CD14-positive monocyte (primary cell): ENCODE measurements around the gene CACNA1D. TPM values are rescaled to one million over a fixed set of nuclear protein-coding genes. Genes with fewer than 3 reads are reported as not detected.

ENCODE experiments used
- DNase-seq, 3 donors: peaks; one replicate each; pipeline ENCODE4 v3.0.0-alpha.2; 2011 to 2022
- H2AFZ ChIP-seq: 2 replicates; pipeline ENCODE4 v1.6.0; 2012; ENCODE audit warnings: mild to moderate bottlenecking, low read depth, low read length, inconsistent platforms; ENCODE audit not compliant: insufficient read depth, poor library complexity, severe bottlenecking
- H3K27ac ChIP-seq, 2 donors: 1 replicate in 1 of 2; 2 replicates in 1 of 2; pipeline ENCODE4 v1.5.1; 2012 to 2013; ENCODE audit warnings: low read length in 2 of 2, control low read depth in 1 of 2, inconsistent platforms in 1 of 2, low read depth in 1 of 2, mild to moderate bottlenecking in 1 of 2
- H3K27me3 ChIP-seq, 2 donors: one replicate each; pipeline versions ENCODE4 v1.6.0 to v1.6.1; 2011 to 2013; ENCODE audit warnings: low read length in 2 of 2; ENCODE audit not compliant: control insufficient read depth in 2 of 2, insufficient read depth in 2 of 2
- H3K36me3 ChIP-seq, 2 donors: replicated peaks in 1 of 2; 1 replicate in 1 of 2; 2 replicates in 1 of 2; pipeline versions ENCODE4 v1.5.1 to v1.6.1; 2012 to 2013; ENCODE audit warnings: low read length in 2 of 2, control low read depth in 1 of 2, inconsistent platforms in 1 of 2, mild to moderate bottlenecking in 1 of 2; ENCODE audit not compliant: insufficient read depth in 2 of 2, control insufficient read depth in 1 of 2
- H3K4me1 ChIP-seq, 2 donors: 1 replicate in 1 of 2; 2 replicates in 1 of 2; pipeline versions ENCODE4 v1.5.1 to v1.6.1; 2012 to 2013; ENCODE audit warnings: low read length in 2 of 2, control low read depth in 1 of 2, inconsistent platforms in 1 of 2, mild to moderate bottlenecking in 1 of 2, moderate library complexity in 1 of 2; ENCODE audit not compliant: insufficient read depth in 2 of 2, control insufficient read depth in 1 of 2
- H3K4me2 ChIP-seq: replicated peaks from 2 replicates; pipeline ENCODE3; 2012; ENCODE audit warnings: low read length, moderate library complexity, mild to moderate bottlenecking; ENCODE audit not compliant: poor library complexity, severe bottlenecking; ENCODE audit errors: extremely low read depth
- H3K4me3 ChIP-seq, 3 experiments: fragments of 200-600 bp in 1 of 3; sonication (generic) in 1 of 3; replicated peaks in 1 of 3; 1 replicate in 2 of 3; 2 replicates in 1 of 3; pipeline ENCODE4 v1.5.1; 2011 to 2013; ENCODE audit warnings: low read length in 3 of 3, mild to moderate bottlenecking in 3 of 3, control low read depth in 2 of 3, low read depth in 2 of 3, inconsistent platforms in 1 of 3, moderate library complexity in 1 of 3
- H3K79me2 ChIP-seq: 2 replicates; pipeline ENCODE4 v1.6.0; 2012; ENCODE audit warnings: mild to moderate bottlenecking, control low read depth, inconsistent platforms, low read length, moderate library complexity; ENCODE audit not compliant: insufficient read depth
- H3K9ac ChIP-seq: 2 replicates; pipeline ENCODE4 v1.6.0; 2017; ENCODE audit warnings: low read length, mild to moderate bottlenecking; ENCODE audit not compliant: insufficient read depth, poor library complexity, severe bottlenecking
- H3K9me3 ChIP-seq, 2 donors: replicated peaks in 1 of 2; 1 replicate in 1 of 2; 2 replicates in 1 of 2; pipeline versions ENCODE4 v1.5.1 to v1.6.1; 2012 to 2013; ENCODE audit warnings: low read length in 2 of 2, control low read depth in 1 of 2; ENCODE audit not compliant: control insufficient read depth in 1 of 2, insufficient read depth in 1 of 2
- H4K20me1 ChIP-seq: 2 replicates; pipeline ENCODE4 v1.6.0; 2012; ENCODE audit warnings: mild to moderate bottlenecking, low read length, control low read depth, moderate library complexity; ENCODE audit not compliant: insufficient read depth
- H3K27ac Mint-ChIP-seq, 7 donors: one replicate each; pipeline ENCODE4 v1.8.0; 2020; ENCODE audit warnings: mild to moderate bottlenecking in 7 of 7, mixed read lengths in 7 of 7, moderate library complexity in 6 of 7, inconsistent platforms in 2 of 7
- H3K27me3 Mint-ChIP-seq, 3 donors: one replicate each; pipeline ENCODE4 v1.8.0; 2021 to 2022; ENCODE audit warnings: low read depth in 3 of 3, mild to moderate bottlenecking in 3 of 3, mixed read lengths in 3 of 3, moderate library complexity in 3 of 3, inconsistent platforms in 1 of 3
- H3K36me3 Mint-ChIP-seq, 2 donors: one replicate each; pipeline ENCODE4 v1.8.0; 2020; ENCODE audit warnings: mixed read lengths in 2 of 2, inconsistent platforms in 1 of 2, mild to moderate bottlenecking in 1 of 2
- H3K4me1 Mint-ChIP-seq: one replicate; pipeline ENCODE4 v1.8.0; 2020; ENCODE audit warnings: mild to moderate bottlenecking, mixed read lengths
- H3K4me3 Mint-ChIP-seq, 2 donors: one replicate each; pipeline ENCODE4 v1.8.0; 2020; ENCODE audit warnings: mild to moderate bottlenecking in 2 of 2, mixed read lengths in 2 of 2, moderate library complexity in 1 of 2
- H3K9me3 Mint-ChIP-seq, 7 donors: one replicate each; pipeline ENCODE4 v1.8.0; 2020 to 2022; ENCODE audit warnings: mixed read lengths in 7 of 7, mild to moderate bottlenecking in 6 of 7, moderate library complexity in 6 of 7, inconsistent platforms in 2 of 7
- WGBS: methylation state at CpG from one replicate; pipeline ENCODE4 v1.1.5; 2013; ENCODE audit warnings: missing lambda C conversion rate; ENCODE audit not compliant: insufficient coverage; 5-methylcytosine and 5-hydroxymethylcytosine counted together
- intact Hi-C, 2 donors: fragments of 100-400 bp; cut with micrococcal nuclease; formaldehyde crosslinking; loops; one replicate each; pipeline versions ENCODE4 v1.15.0 to v1.15.1; 2023
- polyA plus RNA-seq, 3 donors: library from polyadenylated mRNA; depleted of rRNA in 1 of 3; unstranded in 2 of 3; stranded (reverse) in 1 of 3; fragments of 300-500 nt in 2 of 3; fragments of >200 nt in 1 of 3; fragmentation: Illumina TruSeq in 2 of 3; gene quantifications; 1 replicate in 2 of 3; 2 replicates in 1 of 3; pipeline ENCODE4 v1.2.3, GENCODE V29; 2012 to 2021
- TF ChIP-seq, protein P1 (sequence below): fragments of 200-600 bp; IDR thresholded peaks from one replicate; pipeline ENCODE4 v1.8.0; 2022; ENCODE audit warnings: antibody characterized with exemption, mild to moderate bottlenecking

The CACNA1D gene
- polyA plus RNA-seq, 3 donors: 0.29 to 1.2 (median 0.98) TPM

GRCh38 chr3:53545996-53546359, 51.6 kb downstream of the CACNA1D start:
- 80% methylated on average over 4 of the region's 7 CpGs for WGBS
- peaks cover 0 to 4% (median 0%) of the 10 kb centered on the region in 7 donors for H3K9me3 Mint-ChIP-seq
- intact Hi-C loops: no loop called here

GRCh38 chr3:53547327-53547726, 52.9 kb downstream of the CACNA1D start:
- H3K9me3 Mint-ChIP-seq: peaks cover 0 to 4% (median 0%) of the 10 kb centered on the region in 7 donors
- 81% methylated on average over 5 of the region's 8 CpGs for WGBS
- no peaks in the 10 kb centered on the region for H3K36me3 Mint-ChIP-seq
- H3K79me2 ChIP-seq: no peaks in the 10 kb centered on the region
- no peaks in the 10 kb centered on the region for H3K4me1 ChIP-seq
- peaks cover 0 to 3% of the 10 kb centered on the region in 2 donors for H3K27me3 ChIP-seq
- H3K36me3 ChIP-seq: no peaks in the 10 kb centered on the region
- no peaks in the 10 kb centered on the region for H3K4me1 Mint-ChIP-seq
- H3K9me3 ChIP-seq: no peaks in the 10 kb centered on the region
- peaks cover 5 to 9% (median 6%) of the 10 kb centered on the region in 3 donors for H3K27me3 Mint-ChIP-seq
- no peak for DNase-seq
- H3K27ac ChIP-seq: no peak overlapping the region
- TF ChIP-seq, protein P1, sequence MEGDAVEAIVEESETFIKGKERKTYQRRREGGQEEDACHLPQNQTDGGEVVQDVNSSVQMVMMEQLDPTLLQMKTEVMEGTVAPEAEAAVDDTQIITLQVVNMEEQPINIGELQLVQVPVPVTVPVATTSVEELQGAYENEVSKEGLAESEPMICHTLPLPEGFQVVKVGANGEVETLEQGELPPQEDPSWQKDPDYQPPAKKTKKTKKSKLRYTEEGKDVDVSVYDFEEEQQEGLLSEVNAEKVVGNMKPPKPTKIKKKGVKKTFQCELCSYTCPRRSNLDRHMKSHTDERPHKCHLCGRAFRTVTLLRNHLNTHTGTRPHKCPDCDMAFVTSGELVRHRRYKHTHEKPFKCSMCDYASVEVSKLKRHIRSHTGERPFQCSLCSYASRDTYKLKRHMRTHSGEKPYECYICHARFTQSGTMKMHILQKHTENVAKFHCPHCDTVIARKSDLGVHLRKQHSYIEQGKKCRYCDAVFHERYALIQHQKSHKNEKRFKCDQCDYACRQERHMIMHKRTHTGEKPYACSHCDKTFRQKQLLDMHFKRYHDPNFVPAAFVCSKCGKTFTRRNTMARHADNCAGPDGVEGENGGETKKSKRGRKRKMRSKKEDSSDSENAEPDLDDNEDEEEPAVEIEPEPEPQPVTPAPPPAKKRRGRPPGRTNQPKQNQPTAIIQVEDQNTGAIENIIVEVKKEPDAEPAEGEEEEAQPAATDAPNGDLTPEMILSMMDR: no peak
- H3K9ac ChIP-seq: no peak overlapping the region
- H3K27ac Mint-ChIP-seq: no peak overlapping the region
- H3K4me2 ChIP-seq: no peak overlapping the region
- no peak overlapping the region for H2AFZ ChIP-seq
- intact Hi-C loops: no loop called here
- H3K4me3 Mint-ChIP-seq: no peak overlapping the region
- H4K20me1 ChIP-seq: no peaks in the 10 kb centered on the region
- no peak overlapping the region for H3K4me3 ChIP-seq

More at GRCh38 chr3:53545996-53546359, 51.6 kb downstream of the CACNA1D start:
- no peak overlapping the region for H3K4me3 Mint-ChIP-seq
- Histone ChIP-seq H3K4me3 (no peak overlapping the region), H2AFZ (no peak overlapping the region), H3K9me3 (no peaks in the 10 kb centered on the region), H3K27ac (no peak overlapping the region), H3K27me3 (peaks cover 0 to 8% of the 10 kb centered on the region in 2 donors), H3K4me2 (no peak overlapping the region), H3K79me2 (no peaks in the 10 kb centered on the region), H4K20me1 (no peaks in the 10 kb centered on the region), H3K36me3 (no peaks in the 10 kb centered on the region), H3K9ac (no peak overlapping the region), H3K4me1 (no peaks in the 10 kb centered on the region)
- H3K27me3 Mint-ChIP-seq: peaks cover 8 to 12% (median 9%) of the 10 kb centered on the region in 3 donors
- no peaks in the 10 kb centered on the region for H3K4me1 Mint-ChIP-seq
- TF ChIP-seq, protein P1: no peak
- H3K36me3 Mint-ChIP-seq: no peaks in the 10 kb centered on the region
- DNase-seq: no peak
- H3K27ac Mint-ChIP-seq: no peak overlapping the region
